Hepatocyte (in vitro differentiated cells): ENCODE measurements around the gene SLC30A1. TPM values are rescaled to one million over a fixed set of nuclear protein-coding genes. Genes with fewer than 3 reads are reported as not detected.

Experiments used
- DNase-seq: peaks from one replicate; pipeline ENCODE4 v3.0.0-alpha.2; 2016; ENCODE audit warnings: low spot score
- H2AFZ ChIP-seq: fragments of 200-600 bp; sonication (generic); 2 replicates; pipeline ENCODE4 v1.6.0; 2016; ENCODE audit warnings: antibody characterized with exemption, mild to moderate bottlenecking
- H3K27ac ChIP-seq: fragments of 200-600 bp; sonication (generic); 2 replicates; pipeline ENCODE4 v1.5.1; 2016; ENCODE audit warnings: mild to moderate bottlenecking
- H3K27me3 ChIP-seq: fragments of 200-600 bp; sonication (generic); 2 replicates; pipeline ENCODE4 v1.6.1; 2016
- H3K36me3 ChIP-seq: fragments of 200-600 bp; sonication (generic); replicated peaks from 2 replicates; pipeline ENCODE4 v1.5.1; 2016; ENCODE audit warnings: low read depth; ENCODE audit not compliant: insufficient read depth
- H3K4me1 ChIP-seq: fragments of 200-600 bp; sonication (generic); 2 replicates; pipeline ENCODE4 v1.5.1; 2016; ENCODE audit warnings: mild to moderate bottlenecking, moderate library complexity; ENCODE audit not compliant: insufficient read depth
- H3K4me2 ChIP-seq: fragments of 200-600 bp; sonication (generic); 2 replicates; pipeline ENCODE4 v1.6.0; 2016
- H3K4me3 ChIP-seq: fragments of 200-600 bp; sonication (generic); 2 replicates; pipeline ENCODE4 v1.5.1; 2016; ENCODE audit warnings: mild to moderate bottlenecking
- H3K79me2 ChIP-seq: fragments of 200-600 bp; sonication (generic); 2 replicates; pipeline ENCODE4 v1.6.0; 2017; ENCODE audit warnings: mild to moderate bottlenecking
- H3K9me2 ChIP-seq: fragments of 200-600 bp; sonication (generic); replicated peaks from 2 replicates; pipeline ENCODE4 v1.6.0; 2017; ENCODE audit warnings: mild to moderate bottlenecking; ENCODE audit not compliant: insufficient read depth
- H3K9me3 ChIP-seq: fragments of 200-600 bp; sonication (generic); 2 replicates; pipeline ENCODE4 v1.5.1; 2016; ENCODE audit warnings: low read depth, mild to moderate bottlenecking
- H4K20me1 ChIP-seq: fragments of 200-600 bp; sonication (generic); 2 replicates; pipeline ENCODE4 v1.6.0; 2016; ENCODE audit warnings: mild to moderate bottlenecking; ENCODE audit not compliant: insufficient read depth, poor library complexity, severe bottlenecking
- EZH2 ChIP-seq: fragments of 200-600 bp; sonication (generic); IDR thresholded peaks from 2 replicates; pipeline ENCODE4 v1.6.1; 2016; ENCODE audit warnings: antibody characterized with exemption, mild to moderate bottlenecking, borderline replicate concordance
- EZH2phosphoT487 ChIP-seq: fragments of 200-600 bp; sonication (generic); IDR thresholded peaks from one replicate; pipeline ENCODE4 v1.6.1; 2018; ENCODE audit warnings: antibody characterized with exemption, mild to moderate bottlenecking, low read depth, moderate library complexity; ENCODE audit not compliant: unreplicated experiment, severe bottlenecking
- WGBS: methylation state at CpG from one replicate; pipeline ENCODE4 v1.1.6; 2016; ENCODE audit warnings: low lambda C conversion rate; ENCODE audit errors: missing lambda C conversion rate; 5-methylcytosine and 5-hydroxymethylcytosine counted together
- polyA plus RNA-seq: library from polyadenylated mRNA; unstranded; fragments of >200 nt; fragmentation: Nextera tagmentation; extraction: Ambion mirVana; gene quantifications from 2 replicates; pipeline ENCODE4 v1.2.1, GENCODE V29; 2016
- total RNA-seq: library from RNA; depleted of rRNA; stranded (reverse); fragments of >200 nt; gene quantifications from 2 replicates; pipeline ENCODE4 v1.2.3, GENCODE V29; 2014
- TF ChIP-seq, protein P1 (sequence below): fragments of 200-600 bp; sonication (generic); IDR thresholded peaks from 2 replicates; pipeline ENCODE4 v1.5.1; 2016; ENCODE audit warnings: antibody characterized with exemption, mild to moderate bottlenecking; ENCODE audit not compliant: poor library complexity

Gene SLC30A1
- total and polyA plus RNA-seq, 2 experiments from 2014 or later, result 31.3 to 87.2 TPM

GRCh38 chr1:211620097-211620496, 41.1 kb upstream of the SLC30A1 start:
- no peaks in the 10 kb centered on the region for H3K27me3 ChIP-seq
- no peak overlapping the region for H2AFZ ChIP-seq
- H3K27ac ChIP-seq, result no peak overlapping the region
- 94% methylated on average over 5 of the region's 5 CpGs for WGBS
- no peak for DNase-seq
- no peaks in the 10 kb centered on the region for H4K20me1 ChIP-seq
- H3K9me2 ChIP-seq, result no peaks in the 10 kb centered on the region
- no peaks in the 10 kb centered on the region for H3K4me1 ChIP-seq
- no peaks in the 10 kb centered on the region for H3K36me3 ChIP-seq
- H3K4me2 ChIP-seq, result no peak overlapping the region
- no peaks in the 10 kb centered on the region for H3K9me3 ChIP-seq
- TF ChIP-seq EZH2phosphoT487, result no peak
- TF ChIP-seq, protein P1, sequence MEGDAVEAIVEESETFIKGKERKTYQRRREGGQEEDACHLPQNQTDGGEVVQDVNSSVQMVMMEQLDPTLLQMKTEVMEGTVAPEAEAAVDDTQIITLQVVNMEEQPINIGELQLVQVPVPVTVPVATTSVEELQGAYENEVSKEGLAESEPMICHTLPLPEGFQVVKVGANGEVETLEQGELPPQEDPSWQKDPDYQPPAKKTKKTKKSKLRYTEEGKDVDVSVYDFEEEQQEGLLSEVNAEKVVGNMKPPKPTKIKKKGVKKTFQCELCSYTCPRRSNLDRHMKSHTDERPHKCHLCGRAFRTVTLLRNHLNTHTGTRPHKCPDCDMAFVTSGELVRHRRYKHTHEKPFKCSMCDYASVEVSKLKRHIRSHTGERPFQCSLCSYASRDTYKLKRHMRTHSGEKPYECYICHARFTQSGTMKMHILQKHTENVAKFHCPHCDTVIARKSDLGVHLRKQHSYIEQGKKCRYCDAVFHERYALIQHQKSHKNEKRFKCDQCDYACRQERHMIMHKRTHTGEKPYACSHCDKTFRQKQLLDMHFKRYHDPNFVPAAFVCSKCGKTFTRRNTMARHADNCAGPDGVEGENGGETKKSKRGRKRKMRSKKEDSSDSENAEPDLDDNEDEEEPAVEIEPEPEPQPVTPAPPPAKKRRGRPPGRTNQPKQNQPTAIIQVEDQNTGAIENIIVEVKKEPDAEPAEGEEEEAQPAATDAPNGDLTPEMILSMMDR, result no peak
- TF ChIP-seq EZH2, result no peak
- no peak overlapping the region for H3K4me3 ChIP-seq
- no peaks in the 10 kb centered on the region for H3K79me2 ChIP-seq

- TF ChIP-seq EZH2, result no peak
- no peak for TF ChIP-seq EZH2phosphoT487
- TF ChIP-seq, protein P1, result no peak
- no peak overlapping the region for H3K4me3 ChIP-seq
- no peaks in the 10 kb centered on the region for H3K79me2 ChIP-seq
- no peaks in the 10 kb centered on the region for H3K4me1 ChIP-seq
- H3K36me3 ChIP-seq, result no peaks in the 10 kb centered on the region
- no peaks in the 10 kb centered on the region for H4K20me1 ChIP-seq
- no peaks in the 10 kb centered on the region for H3K9me3 ChIP-seq
- no peak overlapping the region for H2AFZ ChIP-seq
- no peaks in the 10 kb centered on the region for H3K9me2 ChIP-seq
- DNase-seq, result no peak
- no peaks in the 10 kb centered on the region for H3K27me3 ChIP-seq
- no peak overlapping the region for H3K27ac ChIP-seq
- 80% methylated on average over 8 of the region's 8 CpGs for WGBS
- no peak overlapping the region for H3K4me2 ChIP-seq
Measured at GRCh38 chr1:211619033-211619996, 40.4 kb upstream of the SLC30A1 start.

- Histone ChIP-seq H3K4me1 (no peaks in the 10 kb centered on the region), H3K9me3 (no peaks in the 10 kb centered on the region), H3K79me2 (no peaks in the 10 kb centered on the region), H3K9me2 (no peaks in the 10 kb centered on the region), H3K4me2 (no peak overlapping the region), H2AFZ (no peak overlapping the region), H3K27me3 (no peaks in the 10 kb centered on the region), H3K27ac (no peak overlapping the region), H4K20me1 (no peaks in the 10 kb centered on the region), H3K4me3 (no peak overlapping the region), H3K36me3 (no peaks in the 10 kb centered on the region)
- 100% methylated on average over 5 of the region's 5 CpGs for WGBS
- TF ChIP-seq EZH2phosphoT487 (no peak), EZH2 (no peak)
- TF ChIP-seq, protein P1, result no peak
- no peak for DNase-seq
Measured at GRCh38 chr1:211616965-211617297, 38.0 kb upstream of the SLC30A1 start.
